ENCODE measurements around the gene DLG1. TPM values are rescaled to one million over a fixed set of nuclear protein-coding genes. Genes with fewer than 3 reads are reported as not detected.

The DLG1 gene
- total and polyA plus RNA-seq, 9 of the 15 experiments (the other 6 are each of a cell fraction or from before 2014, with no cell fraction given): 9.4 to 63.5 (median 43.6) TPM

- Histone ChIP-seq H3K4me3 (no peak overlapping the region), H3K4me2 (ENCODE audit: insufficient read depth, low read length) (no peak overlapping the region), H3K9me1 (ENCODE audit: control insufficient read depth, insufficient read depth, low read length) (no peaks in the 10 kb centered on the region), H2AFZ (ENCODE audit: low read depth, low read length) (no peak overlapping the region), H3K27me3 (ENCODE audit: control insufficient read depth in 2 of 2, insufficient read depth in 2 of 2, low read length in 2 of 2) (no peaks in the 10 kb centered on the region), H3K27ac (ENCODE audit: extremely low read depth, low read depth, low read length) (no peak overlapping the region), H3K9ac (ENCODE audit: insufficient read depth in 1 of 2, low read depth in 2 of 2, low read length in 2 of 2) (no peak overlapping the region), H3K79me2 (ENCODE audit: control insufficient read depth, insufficient read depth, low read length) (no peaks in the 10 kb centered on the region), H3K4me1 (replicated peaks in 1 of 2; ENCODE audit: control insufficient read depth in 2 of 2, insufficient read depth in 2 of 2, low read length in 2 of 2) (no peaks in the 10 kb centered on the region), H4K20me1 (replicated peaks; ENCODE audit: control insufficient read depth, insufficient read depth, low read length) (no peaks in the 10 kb centered on the region), H3K9me3 (replicated peaks; ENCODE audit: control insufficient read depth, insufficient read depth, low read depth, low read length) (0 out of 2 replicates have a peak, but pooled peaks cover 2% of the 10 kb centered on the region), H3K36me3 (ENCODE audit: control insufficient read depth, insufficient read depth, low read length) (peaks cover 74% of the 10 kb centered on the region)
- no peak for DNase-seq (ENCODE audit: extremely low read depth in 1 of 4, low spot score in 3 of 4)
- POLR2A ChIA-PET: no interaction called here
- BruUV-seq (replicated peaks): no TSS peak
- in situ Hi-C loops (cut with MboI): no loop called here
- ATAC-seq: no peak
- 97% methylated on average over 2 of the region's 2 CpGs for WGBS (ENCODE audit: insufficient coverage, low coverage, missing lambda C conversion rate)
- CTCF ChIA-PET (ENCODE audit: low intra/inter-chr PET ratio): no interaction called here
- FAIRE-seq: no peak
- intact Hi-C loops (cut with micrococcal nuclease): no loop called here
- TF ChIP-seq ARID1B (IDR thresholded peaks at IDR 0.05): no peak
- TF ChIP-seq CBFA2T2 (conservative IDR thresholded peaks at IDR 0.05): no peak
- no peak for TF ChIP-seq NFIX (CRISPR knock-in tag; IDR thresholded peaks at IDR 0.05; ENCODE audit: low read depth)
- no peak for TF ChIP-seq ZNF277 (CRISPR knock-in tag; IDR thresholded peaks at IDR 0.05; ENCODE audit: borderline replicate concordance)
- no peak for TF ChIP-seq CBFA2T3 (IDR thresholded peaks at IDR 0.05)
- TF ChIP-seq MXD1 (CRISPR knock-in tag; IDR thresholded peaks at IDR 0.05; ENCODE audit: borderline replicate concordance, poor library complexity, severe bottlenecking): no peak
- no peak for TF ChIP-seq ZC3H4 (CRISPR knock-in tag; IDR thresholded peaks at IDR 0.05; ENCODE audit: borderline replicate concordance)
- TF ChIP-seq MTA2 (IDR thresholded peaks at IDR 0.05; ENCODE audit: low read depth): no peak
- no peak for TF ChIP-seq ZNF695 (CRISPR knock-in tag; IDR thresholded peaks at IDR 0.05)
- no peak for TF ChIP-seq SMC3 (conservative IDR thresholded peaks at IDR 0.05; ENCODE audit: insufficient read depth, low read depth, low read length)
- TF ChIP-seq TCFL5 (CRISPR knock-in tag; conservative IDR thresholded peaks at IDR 0.05): no peak
- TF ChIP-seq ZEB2 (IDR thresholded peaks at IDR 0.05): no peak
Observed at GRCh38 chr3:197132916-197133530, 165.4 kb downstream of the DLG1 start.
